AG04449 (cell line): ENCODE results near the gene AHNAK.

ENCODE experiments used
- CTCF ChIA-PET: fragments of 350-600 bp; formaldehyde crosslinking; extraction: SDS; loops from one replicate; lab custom pipeline; 2021; ENCODE audit warnings: antibody characterized with exemption; lab: Yijun Ruan, JAX
- POLR2A ChIA-PET: fragments of 400-600, 350-600 bp; formaldehyde crosslinking; extraction: SDS; loops from one replicate; lab custom pipeline; 2020; ENCODE audit warnings: antibody characterized with exemption, inconsistent platforms; lab: Yijun Ruan, JAX
- DNase-seq: peaks from one replicate; pipeline ENCODE4 v3.0.0-alpha.2; 2010; ENCODE audit warnings: low read depth, low spot score
- H3K4me3 ChIP-seq: 2 replicates; pipeline ENCODE4 v1.5.1; 2011; ENCODE audit warnings: low read depth, mild to moderate bottlenecking, control low read depth, low read length
- TF ChIP-seq, protein P1 (sequence below): IDR thresholded peaks from one replicate; pipeline ENCODE4 v1.5.1; 2011; ENCODE audit warnings: mild to moderate bottlenecking, moderate library complexity, low read length, control low read depth, inconsistent platforms; ENCODE audit not compliant: insufficient read depth; ENCODE audit errors: missing control alignments

AHNAK gene

DNA sequence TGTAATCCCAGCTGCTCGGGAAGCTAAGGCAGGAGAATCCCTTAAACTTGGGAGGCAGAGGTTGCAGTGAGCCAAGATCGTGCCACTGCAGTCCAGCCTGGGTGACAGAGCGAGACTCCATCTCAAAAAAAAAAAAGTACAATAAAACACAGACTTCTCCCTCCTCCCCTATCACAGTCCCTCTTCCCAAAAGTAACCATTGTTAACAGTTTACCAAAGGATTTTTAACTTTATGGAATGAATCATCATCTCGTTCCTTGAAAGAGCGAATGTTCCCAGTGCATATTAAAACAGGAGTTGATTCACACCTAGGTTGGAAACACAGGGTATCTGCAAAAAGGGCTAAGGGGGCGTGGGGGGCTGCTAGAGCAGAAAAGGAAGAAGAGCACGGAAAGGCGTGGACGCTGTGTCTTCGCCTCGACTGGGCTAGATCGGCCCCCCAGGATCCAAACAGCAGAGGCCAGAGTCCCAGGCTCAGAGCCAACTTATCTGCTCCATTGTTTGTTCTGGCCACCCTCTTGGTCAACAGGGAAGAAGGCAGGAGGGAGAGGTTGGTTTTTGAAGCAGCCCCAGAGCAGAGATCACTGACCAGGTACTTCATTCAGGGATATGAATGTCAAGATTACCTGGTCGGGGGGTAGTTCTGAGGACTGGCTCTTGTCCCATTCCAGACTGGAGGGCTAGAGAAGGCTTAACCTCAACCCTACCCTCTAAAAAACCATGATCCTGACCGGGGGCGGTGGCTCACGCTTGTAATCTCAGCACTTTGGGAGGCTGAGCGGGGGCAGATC is 2.1 kb upstream of the AHNAK start:
- TF ChIP-seq, protein P1, sequence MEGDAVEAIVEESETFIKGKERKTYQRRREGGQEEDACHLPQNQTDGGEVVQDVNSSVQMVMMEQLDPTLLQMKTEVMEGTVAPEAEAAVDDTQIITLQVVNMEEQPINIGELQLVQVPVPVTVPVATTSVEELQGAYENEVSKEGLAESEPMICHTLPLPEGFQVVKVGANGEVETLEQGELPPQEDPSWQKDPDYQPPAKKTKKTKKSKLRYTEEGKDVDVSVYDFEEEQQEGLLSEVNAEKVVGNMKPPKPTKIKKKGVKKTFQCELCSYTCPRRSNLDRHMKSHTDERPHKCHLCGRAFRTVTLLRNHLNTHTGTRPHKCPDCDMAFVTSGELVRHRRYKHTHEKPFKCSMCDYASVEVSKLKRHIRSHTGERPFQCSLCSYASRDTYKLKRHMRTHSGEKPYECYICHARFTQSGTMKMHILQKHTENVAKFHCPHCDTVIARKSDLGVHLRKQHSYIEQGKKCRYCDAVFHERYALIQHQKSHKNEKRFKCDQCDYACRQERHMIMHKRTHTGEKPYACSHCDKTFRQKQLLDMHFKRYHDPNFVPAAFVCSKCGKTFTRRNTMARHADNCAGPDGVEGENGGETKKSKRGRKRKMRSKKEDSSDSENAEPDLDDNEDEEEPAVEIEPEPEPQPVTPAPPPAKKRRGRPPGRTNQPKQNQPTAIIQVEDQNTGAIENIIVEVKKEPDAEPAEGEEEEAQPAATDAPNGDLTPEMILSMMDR = no peak
- DNase-seq = no peak
- H3K4me3 ChIP-seq = no peak overlapping the region
- CTCF ChIA-PET = interaction anchor here (1.0 to 16.0 kb wide), 3 partner anchors 12 to 156 kb away, joined by 3 to 320 read pairs (median 187); partner anchors contain the start of gene SCGB1A1
- POLR2A ChIA-PET = interaction anchor here (1.0 kb wide), 1 partner anchor 16 kb away, joined by 7 read pairs; no protein-coding TSS in a partner anchor

DNA sequence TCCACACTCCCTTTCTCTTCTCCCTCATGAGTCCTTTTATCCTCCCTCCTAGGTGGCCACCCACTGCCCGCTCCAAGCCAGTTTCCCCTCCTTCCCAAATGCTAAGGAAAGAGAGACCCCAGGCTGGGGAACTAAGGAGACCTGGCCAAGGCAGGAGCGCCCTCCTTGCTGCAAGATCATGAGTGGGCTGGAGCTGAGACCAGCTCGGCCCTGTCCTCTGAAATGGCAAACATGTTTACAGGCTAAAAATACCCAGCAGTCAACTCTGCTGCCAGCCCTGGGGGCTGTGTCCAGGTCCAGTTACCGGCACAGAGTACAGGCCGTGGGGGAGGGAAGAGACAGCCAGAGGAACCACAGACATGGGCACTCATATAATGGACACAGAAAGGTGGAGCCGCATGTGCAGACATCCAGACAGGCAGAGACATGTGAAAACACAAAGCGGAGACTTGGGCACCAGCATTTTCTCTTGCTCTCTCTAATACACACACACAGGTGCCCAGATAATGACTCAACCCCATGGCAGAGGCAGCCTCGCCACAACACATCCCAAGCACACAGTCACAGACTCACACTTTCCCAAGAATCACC is 1.2 kb upstream of the AHNAK start:
- ChIA-PET POLR2A (interaction anchor here (1.0 to 1.4 kb wide), 6 partner anchors 8 to 153 kb away, joined by 7 to 21 read pairs (median 10); no protein-coding TSS in a partner anchor), CTCF (interaction anchor here (0.7 to 16.0 kb wide), 4 partner anchors 13 to 155 kb away, joined by 3 to 320 read pairs (median 95); partner anchors contain the start of gene SCGB1A1)
- H3K4me3 ChIP-seq = peak overlapping the region; percentile 98
- TF ChIP-seq, protein P1 = no peak
- DNase-seq = no peak

DNA sequence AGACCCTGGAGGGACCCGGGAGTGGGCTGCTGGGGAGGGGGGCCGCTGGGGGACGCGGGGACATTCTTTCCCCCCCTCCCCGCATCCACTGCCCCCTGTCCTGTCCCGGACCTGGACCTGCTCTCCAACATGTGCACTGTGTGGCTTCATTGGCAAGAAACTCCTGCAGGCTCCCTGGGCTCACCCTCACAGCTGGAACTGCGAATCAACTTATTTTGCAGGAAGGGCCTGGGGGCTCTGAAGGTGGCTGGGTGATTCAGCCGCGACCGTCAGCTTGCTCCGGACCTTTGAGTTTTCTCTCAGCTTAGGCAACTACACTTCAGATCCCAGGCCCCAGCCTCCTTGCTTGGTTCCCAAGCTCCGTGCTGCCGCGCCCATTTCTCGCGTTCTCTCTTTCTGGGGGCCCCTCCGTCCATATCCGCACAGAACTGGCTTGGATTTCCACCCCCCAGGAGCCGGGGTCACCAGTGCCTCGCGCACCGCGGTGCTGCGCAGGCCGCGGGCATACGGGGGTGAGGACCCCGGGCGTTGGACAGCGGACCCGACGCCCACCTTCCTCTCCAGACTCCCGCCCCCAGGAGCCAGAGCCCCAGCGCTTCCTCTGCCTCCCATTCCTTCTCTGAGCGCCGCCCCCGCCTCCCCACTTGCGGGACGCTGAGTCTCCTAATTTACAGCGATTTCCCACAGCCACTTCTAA is 471 bp upstream of the AHNAK start:
- CTCF ChIA-PET = interaction anchor here (0.7 to 16.0 kb wide), 5 partner anchors 8 to 155 kb away, joined by 3 to 320 read pairs (median 187); partner anchors contain the start of gene SCGB1A1
- peak overlapping the region; percentile 98 for H3K4me3 ChIP-seq
- POLR2A ChIA-PET = interaction anchor here (0.6 to 1.4 kb wide), 11 partner anchors 9 to 152 kb away, joined by 3 to 21 read pairs (median 8); partner anchors contain the start of genes B3GAT3, EEF1G and TUT1
- TF ChIP-seq, protein P1 = no peak
- DNase-seq = no peak

DNA sequence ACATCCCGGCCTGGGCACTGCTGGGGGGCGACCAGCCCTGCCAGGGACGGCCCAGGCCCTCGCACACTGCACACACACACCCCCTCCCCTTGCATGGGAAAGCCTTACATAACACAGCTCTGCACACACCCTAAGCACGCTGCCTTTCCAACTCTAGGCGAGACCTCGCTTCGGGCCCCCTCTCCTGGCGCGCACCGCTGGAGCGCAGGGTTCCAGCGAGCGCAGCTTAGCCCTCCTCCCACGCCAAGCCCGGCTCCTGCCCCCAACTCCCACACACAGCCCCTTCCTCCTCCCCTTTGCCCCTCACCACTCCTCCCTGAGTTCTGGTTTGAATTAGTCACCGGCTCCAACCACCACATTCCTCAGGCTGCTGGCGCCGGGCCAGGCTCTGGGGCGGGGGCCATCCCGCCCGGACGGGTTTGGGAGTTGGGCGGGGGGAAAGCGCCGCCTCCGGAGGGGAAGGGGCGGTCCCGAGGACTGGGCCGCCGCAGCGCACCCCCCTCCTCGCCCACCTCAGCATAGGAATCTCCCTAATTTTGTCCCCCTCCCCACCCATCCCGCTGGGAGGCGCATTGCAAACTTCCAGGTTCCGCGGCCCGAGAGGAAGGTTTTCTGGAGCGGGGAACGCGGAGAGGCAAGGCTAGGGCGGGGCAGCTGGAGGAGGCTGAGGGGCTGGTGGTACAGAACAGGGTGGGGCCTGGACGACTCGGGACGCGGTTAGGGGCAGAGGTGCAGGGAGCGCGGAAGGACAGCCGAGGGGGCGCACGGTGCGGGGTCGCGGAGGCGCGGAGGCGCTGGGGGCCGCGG is 966 bp downstream of the AHNAK start:
- ChIA-PET CTCF (interaction anchor here (8.6 to 16.0 kb wide), 3 partner anchors 10 to 153 kb away, joined by 187 to 320 read pairs (median 187); partner anchors contain the start of gene SCGB1A1), POLR2A (interaction anchor here (0.7 to 4.3 kb wide), 10 partner anchors 8 to 151 kb away, joined by 3 to 77 read pairs (median 6); partner anchors contain the start of genes B3GAT3, C11orf98, CSKMT and EEF1G)
- TF ChIP-seq, protein P1 = peak; percentile 9
- H3K4me3 ChIP-seq = peak overlapping the region; percentile 98
- DNase-seq = peak; percentile 57
